Measurements from ENCODE around the gene LOX.

DNA sequence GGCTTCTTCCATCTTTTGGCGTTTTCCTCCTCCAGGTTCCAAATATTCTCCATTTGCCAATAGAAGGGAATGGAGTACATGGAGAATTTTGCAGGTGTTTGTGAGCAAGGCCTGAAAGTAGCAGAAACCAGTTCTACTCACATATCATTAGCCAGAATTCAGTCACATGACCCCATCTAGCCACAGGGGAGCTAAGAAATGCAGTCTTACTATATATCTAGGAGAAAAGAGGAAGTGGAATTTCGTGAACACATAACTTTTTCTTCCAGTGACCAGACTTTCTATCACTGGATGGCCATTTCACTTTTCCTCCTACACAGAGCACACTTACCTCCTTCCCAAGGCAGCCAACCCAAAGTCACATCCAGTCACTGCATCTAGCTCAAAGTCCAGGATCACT, 55.1 kb downstream of the LOX start:
- TF ChIP-seq POLR2AphosphoS5 (IDR thresholded peaks at IDR 0.05; ENCODE audit: low read depth, low read length) (no peak), EZH2 (IDR thresholded peaks at IDR 0.05) (no peak)
